Thymus (tissue), 11 donors: ENCODE measurements around the gene EXOSC1. TPM values are rescaled to one million over a fixed set of nuclear protein-coding genes. Genes with fewer than 3 reads are reported as not detected.
"Not testable (repeated sequence)": the region's sequence is repeated elsewhere in the genome, so short reads cannot be mapped to it uniquely, and the experiment has no call there.

ENCODE experiments used
- DNase-seq, 9 donors: peaks; one replicate each; pipeline ENCODE4 v3.0.0-alpha.2; 2013; ENCODE audit warnings: low spot score in 9 of 9, low read depth in 6 of 9, missing footprints in 1 of 9
- H3K27ac ChIP-seq, 2 donors: one replicate each; pipeline ENCODE4 v1.5.1; 2013; ENCODE audit warnings: control low read depth in 1 of 2, low read depth in 1 of 2, low read length in 1 of 2, mild to moderate bottlenecking in 1 of 2, moderate library complexity in 1 of 2
- H3K27me3 ChIP-seq, 2 donors: one replicate each; pipeline ENCODE4 v1.5.1; 2013; ENCODE audit warnings: low read length in 1 of 2; ENCODE audit not compliant: control insufficient read depth in 2 of 2, insufficient read depth in 1 of 2
- H3K36me3 ChIP-seq, 2 donors: one replicate each; pipeline ENCODE4 v1.5.1; 2013; ENCODE audit warnings: low read length in 1 of 2, mild to moderate bottlenecking in 1 of 2, moderate library complexity in 1 of 2; ENCODE audit not compliant: control insufficient read depth in 2 of 2, insufficient read depth in 2 of 2
- H3K4me1 ChIP-seq, 2 donors: one replicate each; pipeline ENCODE4 v1.5.1; 2013; ENCODE audit warnings: low read length in 2 of 2; ENCODE audit not compliant: control insufficient read depth in 2 of 2, insufficient read depth in 2 of 2
- H3K4me3 ChIP-seq, 2 donors: one replicate each; pipeline ENCODE4 v1.5.1; 2013; ENCODE audit warnings: low read length in 2 of 2, control low read depth in 1 of 2, mild to moderate bottlenecking in 1 of 2
- H3K9me3 ChIP-seq, 2 donors: one replicate each; pipeline ENCODE4 v1.5.1; 2013; ENCODE audit warnings: low read length in 1 of 2, mild to moderate bottlenecking in 1 of 2; ENCODE audit not compliant: control insufficient read depth in 2 of 2, insufficient read depth in 1 of 2
- WGBS: extraction: QIAGEN DNeasy Blood & Tissue Kit; methylation state at CpG from one replicate; pipeline ENCODE4 v1.1.7; 2013; 5-methylcytosine and 5-hydroxymethylcytosine counted together
- polyA plus RNA-seq: library from polyadenylated mRNA; stranded (reverse); fragments of 200-250 nt; gene quantifications from one replicate; pipeline ENCODE4 v1.2.3, GENCODE V29; 2013
- total RNA-seq: library from RNA; stranded (reverse); fragments of 120-200 nt; gene quantifications from one replicate; pipeline ENCODE4 v1.2.4, GENCODE V29; 2013
- donor health status: healthy.

The EXOSC1 gene
- total and polyA plus RNA-seq, 2 donors, result 53.0 to 60.1 TPM

- Histone ChIP-seq H3K36me3 (peaks cover 21 to 40% of the 10 kb centered on the region in 2 donors), H3K4me3 (peak overlapping the region; percentile 65 to 82), H3K27me3 (no peaks in the 10 kb centered on the region), H3K9me3 (no peaks in the 10 kb centered on the region), H3K4me1 (peaks cover 17 to 31% of the 10 kb centered on the region in 2 donors), H3K27ac (peak overlapping the region; percentile 53 to 85)
- 84% methylated on average over 9 of the region's 9 CpGs for WGBS
- no peak for DNase-seq
Observed at GRCh38 chr10:97427571-97428179, 18.1 kb downstream of the EXOSC1 start.

GRCh38 chr10:97426776-97427570, 18.8 kb downstream of the EXOSC1 start:
- H3K27ac ChIP-seq, result peak overlapping the region; percentile 48 to 85
- no peak for DNase-seq
- H3K27me3 ChIP-seq, result no peaks in the 10 kb centered on the region
- H3K36me3 ChIP-seq, result peaks cover 17 to 38% of the 10 kb centered on the region in 2 donors
- WGBS, result 41% methylated on average over 34 of the region's 34 CpGs
- peaks cover 17 to 31% of the 10 kb centered on the region in 2 donors for H3K4me1 ChIP-seq
- H3K4me3 ChIP-seq, result peak overlapping the region; percentile 65 to 82
- no peaks in the 10 kb centered on the region for H3K9me3 ChIP-seq

GRCh38 chr10:97425964-97426775, 19.6 kb downstream of the EXOSC1 start, which contains the start of gene PGAM1:
Gene PGAM1, plus strand, starts transcription at chr10:97426191. Its CDS starts 117 bp downstream, at chr10:97426308.
- Histone ChIP-seq H3K27me3 (no peaks in the 10 kb centered on the region), H3K4me1 (peaks cover 17 to 31% of the 10 kb centered on the region in 2 donors), H3K27ac (peak within 1 kb of the TSS; percentile 86 to 87), H3K9me3 (no peaks in the 10 kb centered on the region), H3K4me3 (peak within 1 kb of the TSS; percentile 65 to 82), H3K36me3 (peaks cover 10 to 30% of the 10 kb centered on the region in 2 donors)
- under 1% methylated on average over 89 of the region's 90 CpGs for WGBS
- peak; percentile 89 to 99 (median 94) for DNase-seq

GRCh38 chr10:97423757-97424098, 22.1 kb downstream of the EXOSC1 start:
- H3K4me1 ChIP-seq, result peaks cover 17 to 38% of the 10 kb centered on the region in 2 donors
- not testable (repeated sequence) for DNase-seq, H3K9me3 ChIP-seq, H3K4me3 ChIP-seq, H3K36me3 ChIP-seq, H3K27me3 ChIP-seq, H3K27ac ChIP-seq
- 96% methylated on average over 8 of the region's 8 CpGs for WGBS

GRCh38 chr10:97416565-97416964, 29.2 kb downstream of the EXOSC1 start:
- no peaks in the 10 kb centered on the region for H3K36me3 ChIP-seq
- H3K9me3 ChIP-seq, result no peaks in the 10 kb centered on the region
- peak in 4 of 9 donors; percentile 58 to 80 (median 62) for DNase-seq
- H3K27ac ChIP-seq, result peak overlapping the region; percentile 64 to 79
- H3K4me3 ChIP-seq, result no peak overlapping the region
- no peaks in the 10 kb centered on the region for H3K27me3 ChIP-seq
- peaks cover 24 to 57% of the 10 kb centered on the region in 2 donors for H3K4me1 ChIP-seq
- WGBS, result 12% methylated on average over 6 of the region's 6 CpGs

- Histone ChIP-seq H3K27me3 (no peaks in the 10 kb centered on the region), H3K4me3 (no peak overlapping the region), H3K27ac (peak overlapping the region; percentile 0 to 49), H3K36me3 (no peaks in the 10 kb centered on the region), H3K9me3 (no peaks in the 10 kb centered on the region), H3K4me1 (peaks cover 21 to 44% of the 10 kb centered on the region in 2 donors)
- WGBS, result 92% methylated on average over 10 of the region's 10 CpGs
- DNase-seq, result no peak
Observed at GRCh38 chr10:97412891-97413304, 32.9 kb downstream of the EXOSC1 start.

- Histone ChIP-seq H3K27me3 (no peaks in the 10 kb centered on the region), H3K9me3 (no peaks in the 10 kb centered on the region), H3K4me3 (no peak overlapping the region), H3K36me3 (no peaks in the 10 kb centered on the region), H3K4me1 (peaks cover 22 to 42% of the 10 kb centered on the region in 2 donors), H3K27ac (no peak overlapping the region)
- 96% methylated on average over 4 of the region's 4 CpGs for WGBS
- DNase-seq, result no peak
Observed at GRCh38 chr10:97411406-97411805, 34.4 kb downstream of the EXOSC1 start.

GRCh38 chr10:97408496-97408992, 37.3 kb downstream of the EXOSC1 start:
- H3K4me3 ChIP-seq, result no peak overlapping the region

More at GRCh38 chr10:97408496-97408992, 37.3 kb downstream of the EXOSC1 start:
- 94% methylated on average over 10 of the region's 10 CpGs for WGBS
- H3K9me3 ChIP-seq, result no peaks in the 10 kb centered on the region
- H3K4me1 ChIP-seq, result peaks cover 6 to 15% of the 10 kb centered on the region in 2 donors
- DNase-seq, result no peak
- H3K36me3 ChIP-seq, result no peaks in the 10 kb centered on the region
- no peaks in the 10 kb centered on the region for H3K27me3 ChIP-seq
- peak overlapping the region in 1 of 2 donors; percentile 18 for H3K27ac ChIP-seq
